Loucy (cell line): ENCODE results near the gene STOML2.
A peak's percentile ranks its signal among the peaks of the same experiment; 100 is the strongest.

Experiments
- H2AFZ ChIP-seq: fragments of 200-600 bp; sonication (generic); 2 replicates; pipeline ENCODE4 v1.6.0; 2016; ENCODE audit warnings: antibody characterized with exemption, mild to moderate bottlenecking, low read length, moderate library complexity
- H3F3A ChIP-seq: fragments of 200-600 bp; 2 replicates; pipeline ENCODE4 v1.6.0; 2016; ENCODE audit warnings: antibody characterized with exemption, low read depth, mild to moderate bottlenecking
- H3K27me3 ChIP-seq: fragments of 200-600 bp; sonication (generic); 2 replicates; pipeline ENCODE4 v1.6.1; 2014; ENCODE audit warnings: low read length, mild to moderate bottlenecking; ENCODE audit not compliant: insufficient read depth, poor library complexity, severe bottlenecking
- H3K36me3 ChIP-seq: fragments of 200-600 bp; sonication (generic); 2 replicates; pipeline ENCODE4 v1.6.1; 2016; ENCODE audit warnings: low read length; ENCODE audit not compliant: insufficient read depth
- H3K4me1 ChIP-seq: fragments of 200-600 bp; sonication (generic); 2 replicates; pipeline ENCODE4 v1.5.1; 2014; ENCODE audit warnings: low read length, mild to moderate bottlenecking; ENCODE audit not compliant: insufficient read depth, poor library complexity, severe bottlenecking
- H3K4me2 ChIP-seq: fragments of 200-600 bp; sonication (generic); 2 replicates; pipeline ENCODE4 v1.6.0; 2014; ENCODE audit warnings: antibody characterized with exemption, low read length, low read depth, mild to moderate bottlenecking; ENCODE audit not compliant: poor library complexity, severe bottlenecking
- H3K4me3 ChIP-seq: fragments of 200-600 bp; sonication (generic); 2 replicates; pipeline ENCODE4 v1.5.1; 2014; ENCODE audit warnings: low read length, mild to moderate bottlenecking, mixed read lengths; ENCODE audit not compliant: poor library complexity, severe bottlenecking
- H3K79me2 ChIP-seq: fragments of 200-600 bp; sonication (generic); 2 replicates; pipeline ENCODE4 v1.6.1; 2014; ENCODE audit warnings: low read length; ENCODE audit not compliant: insufficient read depth
- H3K9ac ChIP-seq: fragments of 200-600 bp; sonication (generic); 2 replicates; pipeline ENCODE4 v1.6.0; 2014; ENCODE audit warnings: mild to moderate bottlenecking, low read depth, low read length, moderate library complexity; ENCODE audit not compliant: poor library complexity, severe bottlenecking
- H3K9me2 ChIP-seq: fragments of 200-600 bp; sonication (generic); replicated peaks from 2 replicates; pipeline ENCODE4 v1.6.1; 2016; ENCODE audit warnings: low read depth, low read length, mixed read lengths
- H3K9me3 ChIP-seq: fragments of 200-600 bp; sonication (generic); 2 replicates; pipeline ENCODE4 v1.6.1; 2014; ENCODE audit warnings: mild to moderate bottlenecking, antibody characterized with exemption, low read length, low read depth; ENCODE audit not compliant: insufficient read depth
- H4K20me1 ChIP-seq: fragments of 200-600 bp; sonication (generic); 2 replicates; pipeline ENCODE4 v1.6.0; 2014; ENCODE audit warnings: antibody characterized with exemption, low read length, mild to moderate bottlenecking; ENCODE audit not compliant: insufficient read depth, poor library complexity, severe bottlenecking
- CTCF ChIP-seq: fragments of 200-600 bp; sonication (generic); conservative IDR thresholded peaks from 2 replicates; pipeline ENCODE4 v1.5.1; 2014; ENCODE audit warnings: mild to moderate bottlenecking, antibody characterized with exemption, low read length
- EZH2phosphoT487 ChIP-seq: fragments of 200-600 bp; IDR thresholded peaks from 2 replicates; pipeline ENCODE4 v1.6.1; 2018; ENCODE audit warnings: antibody characterized with exemption, mild to moderate bottlenecking, moderate library complexity, borderline replicate concordance

STOML2 gene

GRCh38 chr9:35076848-35077247, 26.1 kb downstream of the STOML2 start:
- H4K20me1 ChIP-seq, result peaks cover 15% of the 10 kb centered on the region
- peaks cover 44% of the 10 kb centered on the region for H3K4me1 ChIP-seq
- no peaks in the 10 kb centered on the region for H3K9me2 ChIP-seq
- peaks cover 4% of the 10 kb centered on the region; the same call in 1 of the 2 replicates for H3F3A ChIP-seq
- no peaks in the 10 kb centered on the region for H3K9me3 ChIP-seq
- peaks cover 44% of the 10 kb centered on the region for H3K79me2 ChIP-seq
- no peaks in the 10 kb centered on the region for H3K27me3 ChIP-seq
- H3K36me3 ChIP-seq, result peaks cover 6% of the 10 kb centered on the region; the same call in 1 of the 2 replicates
- no peak overlapping the region for H2AFZ ChIP-seq
- H3K9ac ChIP-seq, result peak overlapping the region; percentile 89
- peak overlapping the region; percentile 93 for H3K4me2 ChIP-seq
- TF ChIP-seq CTCF (no peak), EZH2phosphoT487 (no peak)
- peak overlapping the region; percentile 88 for H3K4me3 ChIP-seq

- Histone ChIP-seq H3K4me1 (peaks cover 49% of the 10 kb centered on the region), H3K27me3 (no peaks in the 10 kb centered on the region), H3K4me3 (no peak overlapping the region), H3K79me2 (peaks cover 58% of the 10 kb centered on the region), H3K36me3 (peaks cover 6% of the 10 kb centered on the region; the same call in 1 of the 2 replicates), H3F3A (peaks cover 10% of the 10 kb centered on the region), H3K9me3 (no peaks in the 10 kb centered on the region), H3K4me2 (peak overlapping the region; percentile 93), H2AFZ (no peak overlapping the region), H3K9me2 (no peaks in the 10 kb centered on the region), H3K9ac (no peak overlapping the region), H4K20me1 (peaks cover 29% of the 10 kb centered on the region)
- TF ChIP-seq CTCF (no peak), EZH2phosphoT487 (no peak)
These were observed 27.6 kb downstream of the STOML2 start for GRCh38 chr9:35075358-35075757.

GRCh38 chr9:35074791-35075190, 28.1 kb downstream of the STOML2 start:
- no peaks in the 10 kb centered on the region for H3K9me2 ChIP-seq
- TF ChIP-seq EZH2phosphoT487 (no peak), CTCF (no peak)
- peaks cover 10% of the 10 kb centered on the region for H3F3A ChIP-seq
- no peaks in the 10 kb centered on the region for H3K9me3 ChIP-seq
- H3K9ac ChIP-seq, result no peak overlapping the region
- peaks cover 63% of the 10 kb centered on the region for H3K79me2 ChIP-seq
- H3K36me3 ChIP-seq, result peaks cover 6% of the 10 kb centered on the region; the same call in 1 of the 2 replicates
- H3K4me1 ChIP-seq, result peaks cover 51% of the 10 kb centered on the region
- H2AFZ ChIP-seq, result no peak overlapping the region
- peaks cover 35% of the 10 kb centered on the region for H4K20me1 ChIP-seq
- H3K4me2 ChIP-seq, result no peak overlapping the region
- no peak overlapping the region for H3K4me3 ChIP-seq
- H3K27me3 ChIP-seq, result no peaks in the 10 kb centered on the region
